HG03558 (cell line): ENCODE measurements around the gene CACYBP.

Source experiments
- ATAC-seq: cut with Tn5 transposase; IDR thresholded peaks from one replicate; pipeline ENCODE4 v1.9.1; 2021; ENCODE audit warnings: moderate number of reproducible peaks; ENCODE audit not compliant: unreplicated experiment; ENCODE audit errors: extremely low read depth

CACYBP gene

GRCh38 chr1:174971466-174971865 is 28.3 kb upstream of the CACYBP start:
- ATAC-seq = no peak

- ATAC-seq = no peak
Observed at GRCh38 chr1:174971902-174972301, 27.8 kb upstream of the CACYBP start.

- ATAC-seq = no peak
Observed at GRCh38 chr1:174974711-174975119, 25.0 kb upstream of the CACYBP start.

GRCh38 chr1:174975764-174976163 is 24.0 kb upstream of the CACYBP start:
- no peak for ATAC-seq

DNA sequence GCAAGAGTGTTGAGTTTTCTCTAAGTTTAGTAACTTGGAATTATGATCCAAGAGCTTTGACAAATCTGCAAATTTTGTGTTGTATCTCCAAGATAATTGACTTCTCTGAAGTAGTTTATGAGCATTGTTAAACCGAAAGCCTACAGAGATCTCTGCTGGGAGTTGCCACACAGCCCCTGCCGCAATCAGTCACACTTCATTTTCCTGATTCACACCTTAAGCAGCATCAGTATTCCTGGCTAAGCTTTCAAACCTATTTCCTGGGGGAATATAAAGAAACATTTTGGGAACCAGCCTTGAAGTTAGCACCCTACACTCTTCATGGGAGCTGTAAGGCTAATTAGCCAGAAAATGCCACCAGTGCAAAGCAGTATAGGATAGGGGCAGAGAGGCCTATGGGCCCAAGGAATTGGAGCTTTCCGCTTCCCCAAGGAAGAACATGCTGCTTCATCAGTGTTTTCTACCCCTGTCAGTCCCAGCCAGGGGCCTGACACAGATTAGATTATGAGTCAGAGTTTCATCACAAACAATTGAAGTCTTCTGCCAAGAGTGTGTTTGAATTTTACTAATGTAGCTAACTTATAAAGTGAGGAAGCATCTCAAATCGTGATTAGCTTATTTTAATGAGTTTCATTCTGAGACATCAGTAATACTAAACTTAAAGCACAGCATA is 23.2 kb upstream of the CACYBP start:
- ATAC-seq = no peak

- ATAC-seq = no peak
Observed at GRCh38 chr1:174982971-174983689, 16.6 kb upstream of the CACYBP start.

- ATAC-seq = no peak
Observed at GRCh38 chr1:174984952-174985351, 14.8 kb upstream of the CACYBP start.

DNA sequence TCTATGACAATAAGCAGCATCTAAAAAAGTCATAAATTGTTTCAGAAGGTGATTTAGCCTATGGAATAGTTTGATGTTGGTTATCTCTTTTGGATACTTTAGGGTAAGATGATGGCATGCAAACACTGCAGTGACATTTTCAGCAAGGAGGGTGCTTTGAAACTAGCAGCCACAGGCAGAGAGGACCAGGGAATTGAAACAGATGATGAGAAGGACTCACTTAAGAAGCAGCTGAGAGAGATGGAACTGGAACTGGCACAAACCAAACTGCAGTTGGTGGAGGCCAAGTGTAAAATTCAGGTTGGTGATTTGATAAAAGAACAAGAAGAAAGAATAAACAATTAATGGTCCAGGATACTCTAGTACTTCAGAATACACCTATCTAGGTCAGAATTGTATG is 11.2 kb upstream of the CACYBP start:
- ATAC-seq = no peak

- ATAC-seq = no peak
Observed at GRCh38 chr1:174988986-174989385, 10.8 kb upstream of the CACYBP start.

DNA sequence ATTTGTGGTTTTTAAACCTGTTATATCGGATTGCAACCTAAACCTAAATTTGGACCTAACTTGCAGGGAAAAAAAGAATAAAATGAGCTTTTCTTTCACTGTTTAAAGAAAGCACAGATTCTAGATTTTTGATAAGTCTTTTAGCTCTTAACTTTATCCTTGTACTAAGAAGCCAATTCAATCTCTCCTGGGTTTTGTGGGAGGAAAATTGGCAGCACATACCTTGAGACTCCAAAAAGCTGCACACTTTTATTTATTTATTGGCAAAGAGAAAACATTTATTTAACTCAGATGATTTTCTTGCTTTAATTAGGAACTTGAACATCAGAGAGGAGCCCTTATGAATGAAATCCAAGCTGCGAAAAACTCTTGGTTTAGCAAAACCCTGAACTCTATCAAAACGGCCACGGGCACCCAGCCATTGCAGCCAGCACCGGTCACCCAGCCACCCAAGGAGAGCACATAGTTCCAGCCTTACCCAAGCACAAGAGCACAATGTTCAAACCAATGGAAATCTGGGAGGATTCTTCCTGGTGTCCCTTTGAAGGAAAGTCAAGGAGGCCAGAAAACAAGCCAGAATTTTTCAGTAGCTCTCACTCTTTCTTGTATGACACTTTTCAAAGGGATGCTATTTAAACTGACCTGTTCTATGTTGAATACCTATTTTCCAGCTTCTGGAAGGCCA is 10.1 kb upstream of the CACYBP start:
- no peak for ATAC-seq

- ATAC-seq = no peak
Observed at GRCh38 chr1:174990382-174990999, 9.3 kb upstream of the CACYBP start.

DNA sequence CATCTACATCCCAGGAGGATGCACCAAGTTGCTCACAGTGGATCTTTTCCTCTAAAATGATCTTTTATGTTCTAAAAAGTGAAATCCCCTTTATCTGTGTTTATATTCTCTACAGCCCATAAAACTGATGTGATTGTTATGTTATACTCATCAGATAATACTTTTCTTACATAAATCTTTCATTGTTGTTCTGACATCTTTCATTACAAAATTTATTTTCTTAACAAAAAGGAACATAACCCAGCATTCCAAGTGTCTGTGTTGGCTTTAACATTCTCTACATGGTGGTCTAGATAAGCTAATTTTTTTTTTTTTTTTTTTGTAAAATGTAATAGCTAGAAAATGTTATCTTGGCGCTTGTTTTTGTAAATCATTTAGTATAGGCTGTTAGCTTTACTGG is 8.3 kb upstream of the CACYBP start:
- no peak for ATAC-seq

- no peak for ATAC-seq
Observed at GRCh38 chr1:174995121-174995520, 4.6 kb upstream of the CACYBP start.

DNA sequence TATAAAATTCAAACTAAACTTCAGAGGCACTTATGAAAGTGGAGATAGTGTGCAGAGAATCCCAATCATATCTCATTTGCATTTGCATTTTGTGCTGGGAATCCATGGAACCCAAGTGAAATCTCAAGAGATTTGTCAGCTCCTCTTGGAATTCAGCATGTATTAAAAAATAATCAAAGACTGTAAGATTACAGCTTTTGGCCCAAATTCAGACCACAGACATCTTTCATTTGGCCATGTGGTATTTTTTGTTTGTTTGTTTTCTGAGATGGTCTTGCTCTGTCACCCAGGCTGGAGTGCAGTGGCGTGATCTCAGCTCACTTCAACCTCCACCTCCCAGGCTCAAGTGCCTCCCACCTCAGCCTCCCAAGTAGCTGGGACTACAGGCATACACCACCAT is 3.8 kb upstream of the CACYBP start:
- no peak for ATAC-seq

GRCh38 chr1:174996476-174996875 is 3.3 kb upstream of the CACYBP start:
- no peak for ATAC-seq

- no peak for ATAC-seq
Observed at GRCh38 chr1:174997041-174997440, 2.7 kb upstream of the CACYBP start.

DNA sequence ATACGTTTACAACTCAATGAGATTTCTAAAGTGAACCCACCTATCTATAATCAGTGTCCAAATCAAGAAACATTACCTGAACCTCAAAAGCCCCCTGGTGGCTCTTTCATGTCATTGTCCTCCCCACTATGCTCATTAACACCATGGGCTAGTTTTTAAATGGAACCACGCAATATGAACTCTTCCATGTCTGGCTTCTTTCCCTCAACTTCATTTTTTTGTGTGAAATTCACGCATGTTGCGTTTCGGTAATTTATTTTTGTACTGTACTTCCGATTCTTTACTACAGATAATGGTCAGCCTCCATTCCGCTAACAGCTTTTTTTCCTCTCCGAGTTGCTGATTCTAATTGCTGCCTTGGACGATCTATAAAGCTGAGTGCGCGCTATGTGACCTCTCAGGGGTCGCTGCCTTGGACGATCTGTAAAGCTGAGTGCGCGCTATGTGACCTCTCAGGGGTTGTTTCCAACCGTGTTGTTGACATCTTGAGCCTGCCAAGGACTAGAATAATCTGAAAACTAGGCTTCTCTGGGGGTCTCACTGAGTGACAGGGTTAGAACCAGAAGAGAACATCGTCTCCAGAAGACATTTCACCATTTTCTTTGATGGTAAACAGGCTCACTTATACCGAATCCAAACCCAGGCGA is 1.1 kb upstream of the CACYBP start:
- no peak for ATAC-seq

- peak; percentile 57 for ATAC-seq
Observed at GRCh38 chr1:174999216-174999935, 371 bp upstream of the CACYBP start.

- no peak for ATAC-seq
Observed at GRCh38 chr1:175000697-175001187, 995 bp downstream of the CACYBP start.
